Fibroblast of lung (primary cell): Measurements from ENCODE around the gene CYLD. TPM values are rescaled to one million over a fixed set of nuclear protein-coding genes. Genes with fewer than 3 reads are reported as not detected.

ENCODE experiments used
- DNase-seq, 2 donors: peaks; one replicate each; pipeline versions ENCODE4 v3.0.0 to v3.0.0-alpha.2; 2010; ENCODE audit warnings: low read depth in 2 of 2
- H2AFZ ChIP-seq: 2 replicates; pipeline ENCODE4 v1.5.1; 2012; ENCODE audit warnings: low read length, control low read depth, inconsistent platforms
- H3K27ac ChIP-seq: 2 replicates; pipeline ENCODE4 v1.5.1; 2011; ENCODE audit warnings: low read length, control low read depth; ENCODE audit not compliant: insufficient read depth
- H3K27me3 ChIP-seq: 2 replicates; pipeline ENCODE4 v1.5.1; 2011; ENCODE audit warnings: mild to moderate bottlenecking, low read length; ENCODE audit not compliant: control insufficient read depth, insufficient read depth
- H3K36me3 ChIP-seq: 2 replicates; pipeline ENCODE4 v1.5.1; 2011; ENCODE audit warnings: low read length; ENCODE audit not compliant: control insufficient read depth, insufficient read depth
- H3K4me1 ChIP-seq: 2 replicates; pipeline ENCODE4 v1.5.1; 2011; ENCODE audit warnings: low read length; ENCODE audit not compliant: control insufficient read depth, insufficient read depth; ENCODE audit errors: extremely low read depth
- H3K4me2 ChIP-seq: 2 replicates; pipeline ENCODE4 v1.5.1; 2011; ENCODE audit warnings: low read length, control low read depth; ENCODE audit not compliant: insufficient read depth; ENCODE audit errors: extremely low read depth
- H3K4me3 ChIP-seq, 4 experiments: fragments of 200-600 bp in 1 of 4; sonication (generic) in 1 of 4; replicated peaks in 1 of 4; 2 replicates each; pipeline ENCODE4 v1.5.1; 2011 to 2016; ENCODE audit warnings: low read length in 4 of 4, low read depth in 3 of 4, mild to moderate bottlenecking in 3 of 4, control low read depth in 2 of 4, inconsistent platforms in 1 of 4, mixed read lengths in 1 of 4; ENCODE audit not compliant: insufficient read depth in 1 of 4; ENCODE audit errors: control extremely low read depth in 1 of 4
- H3K79me2 ChIP-seq: 2 replicates; pipeline ENCODE4 v1.5.1; 2012; ENCODE audit warnings: mild to moderate bottlenecking, low read length, inconsistent platforms; ENCODE audit not compliant: control insufficient read depth, insufficient read depth
- H3K9ac ChIP-seq: 2 replicates; pipeline ENCODE4 v1.5.1; 2011; ENCODE audit warnings: mild to moderate bottlenecking, low read length, control low read depth; ENCODE audit not compliant: insufficient read depth
- H3K9me3 ChIP-seq: 2 replicates; pipeline ENCODE4 v1.5.1; 2012; ENCODE audit warnings: low read depth, low read length; ENCODE audit not compliant: control insufficient read depth, insufficient read depth
- H4K20me1 ChIP-seq: 2 replicates; pipeline ENCODE4 v1.5.1; 2011; ENCODE audit warnings: low read length; ENCODE audit not compliant: control insufficient read depth, insufficient read depth; ENCODE audit errors: extremely low read depth
- EZH2 ChIP-seq: IDR thresholded peaks from 2 replicates; pipeline ENCODE4 v1.5.1; 2012; ENCODE audit warnings: low read length, control low read depth, mild to moderate bottlenecking; ENCODE audit errors: missing control alignments
- polyA plus RNA-seq, 2 donors: library from polyadenylated mRNA; depleted of rRNA in 1 of 2; stranded (reverse) in 1 of 2; unstranded in 1 of 2; fragments of >200 nt; gene quantifications; 2 replicates each; pipeline ENCODE4 v1.2.1, GENCODE V29; 2011 to 2012; ENCODE audit warnings: missing spikeins in 1 of 2
- total RNA-seq: library from RNA; depleted of rRNA; stranded (reverse); fragments of >200 nt; gene quantifications from 2 replicates; pipeline ENCODE4 v1.2.1, GENCODE V29; 2014
- TF ChIP-seq, protein P1 (sequence below), 2 donors: IDR thresholded peaks in 1 of 2; conservative IDR thresholded peaks in 1 of 2; 1 replicate in 1 of 2; 2 replicates in 1 of 2; pipeline ENCODE4 v1.5.1; 2011 to 2012; ENCODE audit warnings: low read length in 2 of 2, control low read depth in 1 of 2, inconsistent platforms in 1 of 2, low read depth in 1 of 2, mild to moderate bottlenecking in 1 of 2

Gene CYLD
- total and polyA plus RNA-seq, 2 donors (not counting 1 experiment from before 2014, with no cell fraction given): 22.1 to 66.7 TPM

DNA sequence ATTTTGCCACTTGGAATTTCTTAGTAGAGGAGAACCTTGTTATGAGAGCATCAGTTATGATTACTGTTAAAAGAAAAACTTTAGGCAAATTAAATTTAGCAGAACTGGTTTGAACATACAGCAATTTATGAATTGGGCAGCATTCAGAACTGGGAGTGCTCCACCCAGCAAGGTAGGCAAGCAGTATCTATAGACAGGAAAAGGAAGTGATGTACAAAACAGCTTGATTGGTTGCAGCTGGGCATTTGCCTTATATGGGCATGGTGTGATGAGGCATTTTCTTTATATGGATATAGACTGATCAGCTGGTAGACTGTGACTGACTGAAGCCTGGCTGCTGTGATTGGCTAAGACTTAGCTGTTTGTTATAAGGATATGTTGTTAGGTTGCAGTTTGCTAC is 17.6 kb upstream of the CYLD start:
- Histone ChIP-seq H3K27me3 (no peaks in the 10 kb centered on the region), H3K9ac (no peak overlapping the region), H3K4me1 (no peaks in the 10 kb centered on the region), H3K36me3 (no peaks in the 10 kb centered on the region), H3K27ac (no peak overlapping the region), H2AFZ (no peak overlapping the region), H3K9me3 (no peaks in the 10 kb centered on the region), H3K4me2 (no peak overlapping the region), H4K20me1 (no peaks in the 10 kb centered on the region), H3K4me3 (no peak overlapping the region), H3K79me2 (no peaks in the 10 kb centered on the region)
- no peak for TF ChIP-seq EZH2
- TF ChIP-seq, protein P1, sequence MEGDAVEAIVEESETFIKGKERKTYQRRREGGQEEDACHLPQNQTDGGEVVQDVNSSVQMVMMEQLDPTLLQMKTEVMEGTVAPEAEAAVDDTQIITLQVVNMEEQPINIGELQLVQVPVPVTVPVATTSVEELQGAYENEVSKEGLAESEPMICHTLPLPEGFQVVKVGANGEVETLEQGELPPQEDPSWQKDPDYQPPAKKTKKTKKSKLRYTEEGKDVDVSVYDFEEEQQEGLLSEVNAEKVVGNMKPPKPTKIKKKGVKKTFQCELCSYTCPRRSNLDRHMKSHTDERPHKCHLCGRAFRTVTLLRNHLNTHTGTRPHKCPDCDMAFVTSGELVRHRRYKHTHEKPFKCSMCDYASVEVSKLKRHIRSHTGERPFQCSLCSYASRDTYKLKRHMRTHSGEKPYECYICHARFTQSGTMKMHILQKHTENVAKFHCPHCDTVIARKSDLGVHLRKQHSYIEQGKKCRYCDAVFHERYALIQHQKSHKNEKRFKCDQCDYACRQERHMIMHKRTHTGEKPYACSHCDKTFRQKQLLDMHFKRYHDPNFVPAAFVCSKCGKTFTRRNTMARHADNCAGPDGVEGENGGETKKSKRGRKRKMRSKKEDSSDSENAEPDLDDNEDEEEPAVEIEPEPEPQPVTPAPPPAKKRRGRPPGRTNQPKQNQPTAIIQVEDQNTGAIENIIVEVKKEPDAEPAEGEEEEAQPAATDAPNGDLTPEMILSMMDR (conservative IDR thresholded peaks at IDR 0.05 in 1 of 2, IDR thresholded peaks at IDR 0.05 in 1 of 2; ENCODE audit: low read depth in 1 of 2, low read length in 2 of 2): no peak
- no peak for DNase-seq

GRCh38 chr16:50731130-50731988 is 10.5 kb upstream of the CYLD start:
- H3K79me2 ChIP-seq: no peaks in the 10 kb centered on the region
- no peak overlapping the region for H3K27ac ChIP-seq
- H3K36me3 ChIP-seq: no peaks in the 10 kb centered on the region
- H4K20me1 ChIP-seq: no peaks in the 10 kb centered on the region
- H3K9me3 ChIP-seq: no peaks in the 10 kb centered on the region
- H2AFZ ChIP-seq: no peak overlapping the region
- H3K27me3 ChIP-seq: no peaks in the 10 kb centered on the region
- TF ChIP-seq, protein P1 (conservative IDR thresholded peaks at IDR 0.05 in 1 of 2, IDR thresholded peaks at IDR 0.05 in 1 of 2; ENCODE audit: low read depth in 1 of 2, low read length in 2 of 2): no peak
- no peak for TF ChIP-seq EZH2
- no peak overlapping the region for H3K9ac ChIP-seq
- DNase-seq: no peak
- no peak overlapping the region for H3K4me2 ChIP-seq
- H3K4me3 ChIP-seq: no peak overlapping the region
- no peaks in the 10 kb centered on the region for H3K4me1 ChIP-seq

- Histone ChIP-seq H3K4me2 (no peak overlapping the region), H3K27ac (no peak overlapping the region), H3K9me3 (no peaks in the 10 kb centered on the region), H3K27me3 (peaks cover 2% of the 10 kb centered on the region), H2AFZ (no peak overlapping the region), H3K9ac (no peak overlapping the region), H3K4me3 (no peak overlapping the region), H3K36me3 (no peaks in the 10 kb centered on the region), H3K79me2 (no peaks in the 10 kb centered on the region), H4K20me1 (no peaks in the 10 kb centered on the region), H3K4me1 (no peaks in the 10 kb centered on the region)
- no peak for DNase-seq
- no peak for TF ChIP-seq EZH2
- TF ChIP-seq, protein P1 (conservative IDR thresholded peaks at IDR 0.05 in 1 of 2, IDR thresholded peaks at IDR 0.05 in 1 of 2; ENCODE audit: low read depth in 1 of 2, low read length in 2 of 2): no peak
Measured at GRCh38 chr16:50731989-50732832, 9.7 kb upstream of the CYLD start.
